Fibroblast of lung (primary cell): ENCODE measurements around the gene CCZ1B.
"Not testable (repeated sequence)": the region's sequence is repeated elsewhere in the genome, so short reads cannot be mapped to it uniquely, and the experiment has no call there.

Experiments
- EZH2 ChIP-seq: IDR thresholded peaks from 2 replicates; pipeline ENCODE4 v1.5.1; 2012; ENCODE audit warnings: low read length, control low read depth, mild to moderate bottlenecking; ENCODE audit errors: missing control alignments
- TF ChIP-seq, protein P1 (sequence below), 2 donors: IDR thresholded peaks in 1 of 2; conservative IDR thresholded peaks in 1 of 2; 1 replicate in 1 of 2; 2 replicates in 1 of 2; pipeline ENCODE4 v1.5.1; 2011 to 2012; ENCODE audit warnings: low read length in 2 of 2, control low read depth in 1 of 2, inconsistent platforms in 1 of 2, low read depth in 1 of 2, mild to moderate bottlenecking in 1 of 2

DNA sequence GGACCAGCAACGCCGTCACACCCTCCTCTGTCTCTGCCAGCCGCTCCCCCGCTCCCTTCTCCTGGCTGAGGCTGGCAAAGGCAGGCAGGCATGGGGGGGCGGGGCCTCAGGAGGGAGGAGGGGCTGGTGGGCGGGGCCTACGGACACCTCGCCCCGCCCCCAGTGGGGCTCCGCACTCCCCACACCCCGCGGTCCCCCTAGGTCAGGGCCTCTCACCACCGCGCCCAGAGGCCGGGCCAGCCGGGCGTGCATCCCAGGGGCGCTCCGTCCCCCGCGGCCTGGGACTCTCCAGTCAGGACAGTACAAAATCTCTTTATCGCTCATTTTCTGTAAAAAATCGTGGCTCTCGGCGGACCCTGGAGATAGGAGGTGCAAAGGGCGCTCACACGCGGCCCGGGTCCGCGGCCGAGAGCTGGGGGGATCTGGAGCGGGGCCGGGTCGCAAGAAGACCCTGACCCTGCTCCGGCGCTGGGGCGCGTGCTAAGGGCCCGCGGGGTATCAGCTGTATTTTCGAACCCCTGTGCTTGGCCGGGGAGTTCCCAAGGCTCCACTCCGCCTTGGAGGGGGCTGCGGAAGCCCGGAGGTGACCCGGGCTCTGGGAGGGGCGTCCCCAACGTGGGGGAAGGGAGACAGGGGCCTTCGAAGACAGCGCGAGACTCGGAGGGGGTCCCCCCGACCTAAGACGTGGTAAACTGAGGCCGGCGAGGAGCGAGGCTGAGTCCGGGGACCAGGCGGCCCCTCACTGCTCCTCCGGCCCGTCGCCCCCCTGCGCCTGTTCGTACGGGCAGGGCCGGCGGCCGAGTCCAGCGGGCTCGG lies 28.9 kb upstream of the CCZ1B start:
- TF ChIP-seq EZH2: not testable (repeated sequence)
- TF ChIP-seq, protein P1, sequence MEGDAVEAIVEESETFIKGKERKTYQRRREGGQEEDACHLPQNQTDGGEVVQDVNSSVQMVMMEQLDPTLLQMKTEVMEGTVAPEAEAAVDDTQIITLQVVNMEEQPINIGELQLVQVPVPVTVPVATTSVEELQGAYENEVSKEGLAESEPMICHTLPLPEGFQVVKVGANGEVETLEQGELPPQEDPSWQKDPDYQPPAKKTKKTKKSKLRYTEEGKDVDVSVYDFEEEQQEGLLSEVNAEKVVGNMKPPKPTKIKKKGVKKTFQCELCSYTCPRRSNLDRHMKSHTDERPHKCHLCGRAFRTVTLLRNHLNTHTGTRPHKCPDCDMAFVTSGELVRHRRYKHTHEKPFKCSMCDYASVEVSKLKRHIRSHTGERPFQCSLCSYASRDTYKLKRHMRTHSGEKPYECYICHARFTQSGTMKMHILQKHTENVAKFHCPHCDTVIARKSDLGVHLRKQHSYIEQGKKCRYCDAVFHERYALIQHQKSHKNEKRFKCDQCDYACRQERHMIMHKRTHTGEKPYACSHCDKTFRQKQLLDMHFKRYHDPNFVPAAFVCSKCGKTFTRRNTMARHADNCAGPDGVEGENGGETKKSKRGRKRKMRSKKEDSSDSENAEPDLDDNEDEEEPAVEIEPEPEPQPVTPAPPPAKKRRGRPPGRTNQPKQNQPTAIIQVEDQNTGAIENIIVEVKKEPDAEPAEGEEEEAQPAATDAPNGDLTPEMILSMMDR (conservative IDR thresholded peaks at IDR 0.05 in 1 of 2, IDR thresholded peaks at IDR 0.05 in 1 of 2; ENCODE audit: low read depth in 1 of 2, low read length in 2 of 2): not testable (repeated sequence)
